H9 (cell line): Measurements from ENCODE around the gene MEPCE. TPM values are rescaled to one million over a fixed set of nuclear protein-coding genes. Genes with fewer than 3 reads are reported as not detected.

ENCODE experiments used
- DNase-seq: peaks from one replicate; pipeline ENCODE4 v3.0.0-alpha.2; 2017
- H2AFZ ChIP-seq: one replicate; pipeline ENCODE4 v1.6.1; 2013; ENCODE audit warnings: mild to moderate bottlenecking, low read length, control low read depth, moderate library complexity
- H2AK5ac ChIP-seq: 2 replicates; pipeline ENCODE4 v1.6.1; 2013; ENCODE audit warnings: low read length, control low read depth, mixed read lengths; ENCODE audit not compliant: insufficient read length
- H2BK120ac ChIP-seq: one replicate; pipeline ENCODE4 v1.6.1; 2013; ENCODE audit warnings: low read depth, mild to moderate bottlenecking, low read length, control low read depth, inconsistent platforms; ENCODE audit not compliant: poor library complexity, severe bottlenecking
- H2BK12ac ChIP-seq: 2 replicates; pipeline ENCODE4 v1.6.1; 2013; ENCODE audit warnings: low read length, control low read depth, mixed read lengths, low read depth; ENCODE audit not compliant: insufficient read length
- H2BK15ac ChIP-seq: 2 replicates; pipeline ENCODE4 v1.6.1; 2013; ENCODE audit warnings: low read depth, low read length, control low read depth
- H2BK20ac ChIP-seq: one replicate; pipeline ENCODE4 v1.6.1; 2013; ENCODE audit warnings: low read depth, mild to moderate bottlenecking, low read length, control low read depth, inconsistent platforms; ENCODE audit not compliant: poor library complexity, severe bottlenecking
- H2BK5ac ChIP-seq: 2 replicates; pipeline ENCODE4 v1.6.1; 2013; ENCODE audit warnings: low read length, control low read depth, mixed read lengths; ENCODE audit not compliant: insufficient read length
- H3K14ac ChIP-seq: 2 replicates; pipeline ENCODE4 v1.6.1; 2013; ENCODE audit warnings: low read length, control low read depth; ENCODE audit not compliant: insufficient read depth
- H3K18ac ChIP-seq: 2 replicates; pipeline ENCODE4 v1.6.1; 2013; ENCODE audit warnings: low read depth, mild to moderate bottlenecking, mixed read lengths, low read length, control low read depth; ENCODE audit not compliant: insufficient read length
- H3K23ac ChIP-seq: 2 replicates; pipeline ENCODE4 v1.6.1; 2013; ENCODE audit warnings: low read length, control low read depth, mixed read lengths, low read depth; ENCODE audit not compliant: insufficient read length
- H3K23me2 ChIP-seq: 2 replicates; pipeline ENCODE4 v1.6.1; 2013; ENCODE audit warnings: low read depth, mild to moderate bottlenecking, mixed read lengths, low read length, control low read depth; ENCODE audit not compliant: insufficient read length, poor library complexity, severe bottlenecking
- H3K27ac ChIP-seq: 2 replicates; pipeline ENCODE4 v1.5.1; 2013; ENCODE audit warnings: low read length, control low read depth, mixed read lengths, low read depth; ENCODE audit not compliant: insufficient read length
- H3K27me3 ChIP-seq: 2 replicates; pipeline ENCODE4 v1.6.1; 2013; ENCODE audit warnings: low read length, control low read depth, inconsistent platforms; ENCODE audit not compliant: insufficient read depth
- H3K4ac ChIP-seq: 2 replicates; pipeline ENCODE4 v1.6.1; 2013; ENCODE audit warnings: low read depth, mild to moderate bottlenecking, control low read depth, inconsistent platforms, low read length, moderate library complexity
- H3K4me1 ChIP-seq: 2 replicates; pipeline ENCODE4 v1.6.1; 2013; ENCODE audit warnings: low read length, control low read depth, inconsistent platforms; ENCODE audit not compliant: insufficient read depth
- H3K4me2 ChIP-seq: 2 replicates; pipeline ENCODE4 v1.6.1; 2013; ENCODE audit warnings: low read length, control low read depth, mixed read lengths; ENCODE audit not compliant: insufficient read length, insufficient read depth
- H3K56ac ChIP-seq: 2 replicates; pipeline ENCODE4 v1.6.1; 2013; ENCODE audit warnings: low read depth, mild to moderate bottlenecking, mixed read lengths, low read length, control low read depth; ENCODE audit not compliant: insufficient read length
- H3K79me1 ChIP-seq: 2 replicates; pipeline ENCODE4 v1.6.1; 2013; ENCODE audit warnings: low read depth, mild to moderate bottlenecking, moderate library complexity, low read length, control low read depth, inconsistent platforms; ENCODE audit not compliant: insufficient read depth, poor library complexity, severe bottlenecking
- H3K79me2 ChIP-seq: 2 replicates; pipeline ENCODE4 v1.6.1; 2013; ENCODE audit warnings: low read length, control low read depth, inconsistent platforms; ENCODE audit not compliant: insufficient read depth
- H3K9ac ChIP-seq: 2 replicates; pipeline ENCODE4 v1.6.1; 2013; ENCODE audit warnings: low read length, control low read depth, mixed read lengths; ENCODE audit not compliant: insufficient read length; ENCODE audit errors: extremely low read depth
- H3K9me3 ChIP-seq: one replicate; pipeline ENCODE4 v1.6.1; 2013; ENCODE audit warnings: low read depth, low read length, inconsistent platforms; ENCODE audit not compliant: control insufficient read depth
- H3T11ph ChIP-seq: one replicate; pipeline ENCODE4 v1.6.1; 2013; ENCODE audit warnings: mild to moderate bottlenecking, low read length, control low read depth, inconsistent platforms
- H4K20me1 ChIP-seq: one replicate; pipeline ENCODE4 v1.6.1; 2013; ENCODE audit not compliant: control insufficient read depth, insufficient read length, insufficient read depth
- H4K5ac ChIP-seq: 2 replicates; pipeline ENCODE4 v1.6.1; 2013; ENCODE audit warnings: low read depth, mild to moderate bottlenecking, mixed read lengths, low read length, control low read depth; ENCODE audit not compliant: insufficient read length
- H4K8ac ChIP-seq: replicated peaks from 2 replicates; pipeline ENCODE4 v1.6.1; 2013; ENCODE audit warnings: low read length, control low read depth, mixed read lengths, low read depth; ENCODE audit not compliant: insufficient read length
- H4K91ac ChIP-seq: 2 replicates; pipeline ENCODE4 v1.6.1; 2013; ENCODE audit warnings: low read depth, mild to moderate bottlenecking, moderate library complexity, mixed read lengths, low read length, control low read depth; ENCODE audit not compliant: insufficient read length
- H3K27ac Mint-ChIP-seq, 3 experiments: 2 replicates in 2 of 3; 3 replicates in 1 of 3; pipeline ENCODE4 v1.8.0; 2020 to 2021; ENCODE audit warnings: mixed read lengths in 3 of 3, mild to moderate bottlenecking in 1 of 3, moderate library complexity in 1 of 3
- H3K27me3 Mint-ChIP-seq: 2 replicates; pipeline ENCODE4 v1.8.0; 2021; ENCODE audit warnings: low read depth, mild to moderate bottlenecking, moderate library complexity, mixed read lengths
- H3K36me3 Mint-ChIP-seq, 3 experiments: 2 replicates in 2 of 3; 3 replicates in 1 of 3; pipeline ENCODE4 v1.8.0; 2020 to 2021; ENCODE audit warnings: low read depth in 3 of 3, mixed read lengths in 3 of 3; ENCODE audit not compliant: insufficient read depth in 1 of 3
- H3K4me1 Mint-ChIP-seq, 2 experiments: 2 replicates each; pipeline ENCODE4 v1.8.0; 2020; ENCODE audit warnings: mixed read lengths in 2 of 2
- H3K4me3 Mint-ChIP-seq, 2 experiments: 2 replicates in 1 of 2; 3 replicates in 1 of 2; pipeline ENCODE4 v1.8.0; 2020 to 2021; ENCODE audit warnings: mild to moderate bottlenecking in 2 of 2, mixed read lengths in 2 of 2, moderate library complexity in 1 of 2
- H3K9me3 Mint-ChIP-seq, 2 experiments: 2 replicates in 1 of 2; 3 replicates in 1 of 2; pipeline ENCODE4 v1.8.0; 2020; ENCODE audit warnings: mild to moderate bottlenecking in 2 of 2, mixed read lengths in 2 of 2, moderate library complexity in 1 of 2
- CTCF ChIP-seq: fragments of 200-600 bp; sonication (generic); conservative IDR thresholded peaks from 3 replicates; pipeline ENCODE4 v1.8.0; 2021; ENCODE audit warnings: antibody characterized with exemption, mild to moderate bottlenecking
- WGBS: extraction: QIAGEN DNeasy Blood & Tissue Kit; methylation state at CpG from one replicate; pipeline ENCODE4 v1.1.7; 2013; ENCODE audit warnings: missing lambda C conversion rate, low lambda C conversion rate, mixed read lengths; ENCODE audit not compliant: insufficient read length; ENCODE audit errors: extremely low coverage; 5-methylcytosine and 5-hydroxymethylcytosine counted together
- total RNA-seq: library from RNA; stranded (reverse); gene quantifications from 2 replicates; pipeline ENCODE4 v1.2.1, GENCODE V29; 2021

Gene MEPCE
- total RNA-seq, 1 experiment from 2014 or later = 68.0 TPM

- no peaks in the 10 kb centered on the region for H3K79me1 ChIP-seq
These were observed 46.6 kb downstream of the MEPCE start for GRCh38 chr7:100476101-100476780.

More at GRCh38 chr7:100476101-100476780, 46.6 kb downstream of the MEPCE start:
- H4K8ac ChIP-seq = no peak overlapping the region
- H3K4me1 ChIP-seq = no peaks in the 10 kb centered on the region; the same call in 1 of the 2 replicates
- H3K14ac ChIP-seq = no peak overlapping the region
- H2BK15ac ChIP-seq = no peak overlapping the region
- no peaks in the 10 kb centered on the region for H4K20me1 ChIP-seq
- H3K56ac ChIP-seq = no peak overlapping the region
- no peak overlapping the region for H4K91ac ChIP-seq
- no peak overlapping the region for H2AFZ ChIP-seq
- no peak overlapping the region for H3K9ac ChIP-seq
- peaks cover 7% of the 10 kb centered on the region for H3K23me2 ChIP-seq
- H3K4me3 Mint-ChIP-seq = peak overlapping the region in 1 of 2 experiments; percentile 34; a peak in 1 of 5 replicates
- H3K36me3 Mint-ChIP-seq = peaks cover 0 to 5% (median 0%) of the 10 kb centered on the region in 3 experiments; a peak in 1 of 7 replicates
- H3K27me3 ChIP-seq = no peaks in the 10 kb centered on the region
- no peaks in the 10 kb centered on the region for H3K9me3 ChIP-seq
- no peak overlapping the region for H2BK5ac ChIP-seq
- H3K27me3 Mint-ChIP-seq = no peaks in the 10 kb centered on the region
- H3K18ac ChIP-seq = no peak overlapping the region
- no peaks in the 10 kb centered on the region for H3K79me2 ChIP-seq
- H4K5ac ChIP-seq = no peak overlapping the region
- WGBS = no CpG with 5 or more reads among the region's 6 CpGs
- peak overlapping the region in 1 of 3 experiments; percentile 73; a peak in 1 of 7 replicates for H3K27ac Mint-ChIP-seq
- H2AK5ac ChIP-seq = no peak overlapping the region
- no peak for TF ChIP-seq CTCF
- H3K4me1 Mint-ChIP-seq = peaks cover 18 to 40% of the 10 kb centered on the region in 2 experiments
- no peak overlapping the region for H3K4ac ChIP-seq
- no peak for DNase-seq
- H2BK120ac ChIP-seq = no peak overlapping the region
- H2BK20ac ChIP-seq = no peak overlapping the region
- no peak overlapping the region for H3K27ac ChIP-seq
- no peak overlapping the region for H3K23ac ChIP-seq
- H3K9me3 Mint-ChIP-seq = no peaks in the 10 kb centered on the region
- no peak overlapping the region for H3T11ph ChIP-seq
- H2BK12ac ChIP-seq = no peak overlapping the region
- H3K4me2 ChIP-seq = no peak overlapping the region
